HepG2 (cell line): ENCODE data around the gene BCL7A. TPM values are rescaled to one million over a fixed set of nuclear protein-coding genes. Genes with fewer than 3 reads are reported as not detected.

ENCODE experiments used
- FOSL2 ChIP-seq: sonication (generic); formaldehyde crosslinking; IDR thresholded peaks from 2 replicates; pipeline ENCODE4 v1.4.0; 2020; ENCODE audit warnings: missing genetic modification reagents
- HNF4A ChIP-seq: sonication (generic); formaldehyde crosslinking; IDR thresholded peaks from 2 replicates; pipeline ENCODE4 v1.4.0; 2020; ENCODE audit warnings: missing genetic modification reagents
- KMT2B ChIP-seq: IDR thresholded peaks from 2 replicates; pipeline ENCODE4 v1.6.1; 2016; ENCODE audit warnings: missing genetic modification reagents, missing compliant biosample characterization
- NFKBIZ ChIP-seq: IDR thresholded peaks from 2 replicates; pipeline ENCODE4 v1.6.1; 2018; ENCODE audit warnings: missing genetic modification reagents, missing compliant biosample characterization
- ZMYM4 ChIP-seq: sonication (generic); formaldehyde crosslinking; IDR thresholded peaks from 2 replicates; pipeline ENCODE4 v1.8.1; 2023; ENCODE audit warnings: mild to moderate bottlenecking, missing genetic modification reagents
- ZNF256 ChIP-seq: sonication (generic); formaldehyde crosslinking; conservative IDR thresholded peaks from 2 replicates; pipeline ENCODE4 v1.4.0; 2020; ENCODE audit warnings: missing genetic modification reagents
- ZNF263 ChIP-seq: sonication (generic); formaldehyde crosslinking; IDR thresholded peaks from 2 replicates; pipeline ENCODE4 v1.4.0; 2020; ENCODE audit warnings: missing genetic modification reagents
- ZNF432 ChIP-seq: sonication (generic); formaldehyde crosslinking; IDR thresholded peaks from 2 replicates; pipeline ENCODE4 v1.5.0; 2020; ENCODE audit warnings: missing genetic modification reagents, mild to moderate bottlenecking, borderline replicate concordance
- ZNF724P ChIP-seq: sonication (generic); formaldehyde crosslinking; IDR thresholded peaks from 2 replicates; pipeline ENCODE4 v1.8.0; 2022; ENCODE audit warnings: missing genetic modification reagents, borderline replicate concordance
- ZNF780A ChIP-seq: sonication (generic); formaldehyde crosslinking; IDR thresholded peaks from 2 replicates; pipeline ENCODE4 v1.8.0; 2022; ENCODE audit warnings: mild to moderate bottlenecking, missing genetic modification reagents, moderate library complexity
- ZNF841 ChIP-seq: sonication (generic); formaldehyde crosslinking; IDR thresholded peaks from 2 replicates; pipeline ENCODE4 v1.8.1; 2023; ENCODE audit warnings: missing genetic modification reagents, borderline replicate concordance
- polyA plus RNA-seq, 8 experiments: library from polyadenylated mRNA; depleted of rRNA in 3 of 8; stranded (reverse) in 7 of 8; unstranded in 1 of 8; fragments of >200 nt; fragmentation: Illumina TruSeq in 4 of 8; extraction: Trizol in 4 of 8; gene quantifications; 2 replicates each; pipeline versions ENCODE4 v1.2.1 to v1.2.3, GENCODE V29; 2011 to 2016; ENCODE audit warnings: low read depth in 4 of 8, missing spikeins in 1 of 8, mixed read lengths in 1 of 8; ENCODE audit not compliant: insufficient read depth in 1 of 8
- total RNA-seq, 5 experiments: library from RNA; depleted of rRNA; stranded (reverse); fragments of >200 nt; fragmentation: Illumina TruSeq; extraction: Trizol; gene quantifications; 2 replicates each; pipeline ENCODE4 v1.2.3, GENCODE V29; 2016; ENCODE audit warnings: low read depth in 1 of 5
- TF ChIP-seq, protein P1 (sequence below): sonication (generic); formaldehyde crosslinking; IDR thresholded peaks from 2 replicates; pipeline ENCODE4 v1.8.0; 2022; ENCODE audit warnings: missing genetic modification reagents, mild to moderate bottlenecking, borderline replicate concordance
- TF ChIP-seq, protein P2 (sequence below): sonication (generic); formaldehyde crosslinking; IDR thresholded peaks from 2 replicates; pipeline ENCODE4 v1.4.0; 2020; ENCODE audit warnings: missing genetic modification reagents; ENCODE audit errors: not compliant biosample characterization
- TF ChIP-seq, protein P3 (sequence below): sonication (generic); formaldehyde crosslinking; IDR thresholded peaks from 2 replicates; pipeline ENCODE4 v1.8.0; 2022; ENCODE audit warnings: mild to moderate bottlenecking, missing genetic modification reagents
- TF ChIP-seq, protein P4 (sequence below): sonication (generic); formaldehyde crosslinking; IDR thresholded peaks from 2 replicates; pipeline ENCODE4 v1.8.1; 2022; ENCODE audit warnings: mild to moderate bottlenecking, missing genetic modification reagents
- TF ChIP-seq, protein P5 (sequence below): sonication (generic); formaldehyde crosslinking; IDR thresholded peaks from 2 replicates; pipeline ENCODE4 v1.9.0; 2021; ENCODE audit warnings: missing genetic modification reagents, borderline replicate concordance
- TF ChIP-seq, protein P6 (sequence below): sonication (generic); formaldehyde crosslinking; IDR thresholded peaks from 2 replicates; pipeline ENCODE4 v1.5.0; 2020; ENCODE audit warnings: missing genetic modification reagents
- TF ChIP-seq, protein P7 (sequence below): sonication (generic); formaldehyde crosslinking; IDR thresholded peaks from 2 replicates; pipeline ENCODE4 v1.5.1; 2020; ENCODE audit warnings: missing genetic modification reagents, mild to moderate bottlenecking, borderline replicate concordance

Gene BCL7A
- total and polyA plus RNA-seq, 2 of the 13 experiments (the other 11 are each of a cell fraction or from before 2014, with no cell fraction given): 4.1 to 6.2 TPM

DNA sequence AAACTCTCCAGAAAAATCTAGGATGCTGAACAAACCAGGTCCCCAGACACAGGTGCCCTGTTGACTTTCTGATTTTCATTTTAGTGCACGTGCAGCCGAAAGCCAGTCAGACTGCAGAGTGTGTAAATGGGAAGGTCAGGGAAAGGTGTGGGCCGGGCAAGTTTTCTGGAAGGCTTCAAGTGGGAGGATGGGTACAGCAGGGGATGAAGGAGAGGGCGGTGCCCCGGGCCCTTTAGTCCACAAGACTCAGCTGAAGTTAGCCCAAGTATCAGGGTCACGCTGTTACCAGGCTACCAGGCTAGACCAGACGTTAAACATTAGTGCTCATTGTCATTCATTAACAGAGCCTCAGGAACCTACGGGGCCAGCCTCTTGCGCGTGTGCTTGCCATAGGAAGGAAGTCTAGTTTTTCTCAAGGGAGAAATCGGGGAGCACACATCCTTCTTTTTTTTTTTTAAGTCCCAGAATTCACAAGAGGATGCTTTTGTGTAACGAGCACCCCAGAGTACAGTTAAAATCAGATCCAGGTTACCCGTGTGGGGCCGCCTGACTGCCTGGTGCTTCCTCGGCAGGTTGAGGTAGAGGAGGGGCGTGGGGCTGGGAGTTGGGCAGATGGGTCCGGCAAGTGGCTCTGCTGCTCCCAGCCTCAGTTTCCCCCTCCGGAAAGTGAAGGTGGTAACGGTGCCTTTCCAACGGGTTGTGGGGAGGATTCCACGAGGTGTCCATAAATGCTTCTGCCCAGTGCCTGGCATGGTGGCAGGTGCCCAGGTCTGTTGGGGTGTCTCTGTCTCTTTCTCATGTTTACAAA is 19.1 kb downstream of the BCL7A start (continued):
- TF ChIP-seq, protein P1, sequence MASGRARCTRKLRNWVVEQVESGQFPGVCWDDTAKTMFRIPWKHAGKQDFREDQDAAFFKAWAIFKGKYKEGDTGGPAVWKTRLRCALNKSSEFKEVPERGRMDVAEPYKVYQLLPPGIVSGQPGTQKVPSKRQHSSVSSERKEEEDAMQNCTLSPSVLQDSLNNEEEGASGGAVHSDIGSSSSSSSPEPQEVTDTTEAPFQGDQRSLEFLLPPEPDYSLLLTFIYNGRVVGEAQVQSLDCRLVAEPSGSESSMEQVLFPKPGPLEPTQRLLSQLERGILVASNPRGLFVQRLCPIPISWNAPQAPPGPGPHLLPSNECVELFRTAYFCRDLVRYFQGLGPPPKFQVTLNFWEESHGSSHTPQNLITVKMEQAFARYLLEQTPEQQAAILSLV: no peak
- TF ChIP-seq, protein P2, sequence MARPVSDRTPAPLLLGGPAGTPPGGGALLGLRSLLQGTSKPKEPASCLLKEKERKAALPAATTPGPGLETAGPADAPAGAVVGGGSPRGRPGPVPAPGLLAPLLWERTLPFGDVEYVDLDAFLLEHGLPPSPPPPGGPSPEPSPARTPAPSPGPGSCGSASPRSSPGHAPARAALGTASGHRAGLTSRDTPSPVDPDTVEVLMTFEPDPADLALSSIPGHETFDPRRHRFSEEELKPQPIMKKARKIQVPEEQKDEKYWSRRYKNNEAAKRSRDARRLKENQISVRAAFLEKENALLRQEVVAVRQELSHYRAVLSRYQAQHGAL (CRISPR knock-in tag): no peak
- TF ChIP-seq ZNF724P (CRISPR knock-in tag): no peak
- TF ChIP-seq ZNF256 (CRISPR knock-in tag): no peak
- TF ChIP-seq, protein P3, sequence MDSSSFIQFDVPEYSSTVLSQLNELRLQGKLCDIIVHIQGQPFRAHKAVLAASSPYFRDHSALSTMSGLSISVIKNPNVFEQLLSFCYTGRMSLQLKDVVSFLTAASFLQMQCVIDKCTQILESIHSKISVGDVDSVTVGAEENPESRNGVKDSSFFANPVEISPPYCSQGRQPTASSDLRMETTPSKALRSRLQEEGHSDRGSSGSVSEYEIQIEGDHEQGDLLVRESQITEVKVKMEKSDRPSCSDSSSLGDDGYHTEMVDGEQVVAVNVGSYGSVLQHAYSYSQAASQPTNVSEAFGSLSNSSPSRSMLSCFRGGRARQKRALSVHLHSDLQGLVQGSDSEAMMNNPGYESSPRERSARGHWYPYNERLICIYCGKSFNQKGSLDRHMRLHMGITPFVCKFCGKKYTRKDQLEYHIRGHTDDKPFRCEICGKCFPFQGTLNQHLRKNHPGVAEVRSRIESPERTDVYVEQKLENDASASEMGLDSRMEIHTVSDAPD (CRISPR knock-in tag): no peak
- TF ChIP-seq FOSL2 (CRISPR knock-in tag): 0 out of 2 replicates have a peak, but pooled peaks have one; percentile 5
- TF ChIP-seq KMT2B: no peak
- TF ChIP-seq ZMYM4 (CRISPR knock-in tag): peak; percentile 30; the same call in 1 of the 2 replicates
- no peak for TF ChIP-seq ZNF432
- TF ChIP-seq, protein P4, sequence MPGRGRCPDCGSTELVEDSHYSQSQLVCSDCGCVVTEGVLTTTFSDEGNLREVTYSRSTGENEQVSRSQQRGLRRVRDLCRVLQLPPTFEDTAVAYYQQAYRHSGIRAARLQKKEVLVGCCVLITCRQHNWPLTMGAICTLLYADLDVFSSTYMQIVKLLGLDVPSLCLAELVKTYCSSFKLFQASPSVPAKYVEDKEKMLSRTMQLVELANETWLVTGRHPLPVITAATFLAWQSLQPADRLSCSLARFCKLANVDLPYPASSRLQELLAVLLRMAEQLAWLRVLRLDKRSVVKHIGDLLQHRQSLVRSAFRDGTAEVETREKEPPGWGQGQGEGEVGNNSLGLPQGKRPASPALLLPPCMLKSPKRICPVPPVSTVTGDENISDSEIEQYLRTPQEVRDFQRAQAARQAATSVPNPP: no peak
- peak; percentile 89 for TF ChIP-seq ZNF263 (CRISPR knock-in tag)
- TF ChIP-seq ZNF841: no peak
- peak; percentile 37 for TF ChIP-seq HNF4A
- TF ChIP-seq, protein P5, sequence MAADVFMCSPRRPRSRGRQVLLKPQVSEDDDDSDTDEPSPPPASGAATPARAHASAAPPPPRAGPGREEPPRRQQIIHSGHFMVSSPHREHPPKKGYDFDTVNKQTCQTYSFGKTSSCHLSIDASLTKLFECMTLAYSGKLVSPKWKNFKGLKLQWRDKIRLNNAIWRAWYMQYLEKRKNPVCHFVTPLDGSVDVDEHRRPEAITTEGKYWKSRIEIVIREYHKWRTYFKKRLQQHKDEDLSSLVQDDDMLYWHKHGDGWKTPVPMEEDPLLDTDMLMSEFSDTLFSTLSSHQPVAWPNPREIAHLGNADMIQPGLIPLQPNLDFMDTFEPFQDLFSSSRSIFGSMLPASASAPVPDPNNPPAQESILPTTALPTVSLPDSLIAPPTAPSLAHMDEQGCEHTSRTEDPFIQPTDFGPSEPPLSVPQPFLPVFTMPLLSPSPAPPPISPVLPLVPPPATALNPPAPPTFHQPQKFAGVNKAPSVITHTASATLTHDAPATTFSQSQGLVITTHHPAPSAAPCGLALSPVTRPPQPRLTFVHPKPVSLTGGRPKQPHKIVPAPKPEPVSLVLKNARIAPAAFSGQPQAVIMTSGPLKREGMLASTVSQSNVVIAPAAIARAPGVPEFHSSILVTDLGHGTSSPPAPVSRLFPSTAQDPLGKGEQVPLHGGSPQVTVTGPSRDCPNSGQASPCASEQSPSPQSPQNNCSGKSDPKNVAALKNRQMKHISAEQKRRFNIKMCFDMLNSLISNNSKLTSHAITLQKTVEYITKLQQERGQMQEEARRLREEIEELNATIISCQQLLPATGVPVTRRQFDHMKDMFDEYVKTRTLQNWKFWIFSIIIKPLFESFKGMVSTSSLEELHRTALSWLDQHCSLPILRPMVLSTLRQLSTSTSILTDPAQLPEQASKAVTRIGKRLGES: no peak
- TF ChIP-seq, protein P6, sequence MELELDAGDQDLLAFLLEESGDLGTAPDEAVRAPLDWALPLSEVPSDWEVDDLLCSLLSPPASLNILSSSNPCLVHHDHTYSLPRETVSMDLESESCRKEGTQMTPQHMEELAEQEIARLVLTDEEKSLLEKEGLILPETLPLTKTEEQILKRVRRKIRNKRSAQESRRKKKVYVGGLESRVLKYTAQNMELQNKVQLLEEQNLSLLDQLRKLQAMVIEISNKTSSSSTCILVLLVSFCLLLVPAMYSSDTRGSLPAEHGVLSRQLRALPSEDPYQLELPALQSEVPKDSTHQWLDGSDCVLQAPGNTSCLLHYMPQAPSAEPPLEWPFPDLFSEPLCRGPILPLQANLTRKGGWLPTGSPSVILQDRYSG (CRISPR knock-in tag): no peak
- no peak for TF ChIP-seq ZNF780A (CRISPR knock-in tag)
- TF ChIP-seq, protein P7, sequence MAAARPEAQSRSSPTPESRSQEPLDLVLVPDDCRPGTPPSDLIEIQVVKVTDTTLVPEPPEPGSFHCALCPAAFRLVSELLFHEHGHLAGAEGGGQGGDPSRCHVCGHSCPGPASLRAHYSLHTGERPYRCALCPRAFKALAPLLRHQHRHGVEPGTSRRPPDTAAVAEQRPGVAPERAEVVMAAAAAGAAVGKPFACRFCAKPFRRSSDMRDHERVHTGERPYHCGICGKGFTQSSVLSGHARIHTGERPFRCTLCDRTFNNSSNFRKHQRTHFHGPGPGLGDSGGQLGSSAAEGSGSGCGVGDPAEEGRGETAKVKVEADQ (CRISPR knock-in tag): no peak
- TF ChIP-seq NFKBIZ (CRISPR knock-in tag): no peak
